ENCODE data around the gene SERPINB1.

- TF ChIP-seq CTCF (IDR thresholded peaks at IDR 0.05; ENCODE audit: low read depth, low read length, poor library complexity, severe bottlenecking) (no peak), EZH2phosphoT487 (IDR thresholded peaks at IDR 0.05; ENCODE audit: borderline replicate concordance, low read length) (no peak)
Observed at GRCh38 chr6:2857580-2858337, 16.1 kb upstream of the SERPINB1 start.

Measured in DOHH2 (cell line).